GM10248 (cell line): ENCODE data around the gene TMEM242.

ENCODE experiments used
- CTCF ChIA-PET: fragments of 300-600 bp; sonication (Branson Sonifier 250); formaldehyde crosslinking; extraction: SDS; loops from one replicate; lab custom pipeline; 2021; ENCODE audit warnings: antibody characterized with exemption; lab: Yijun Ruan, JAX
- POLR2A ChIA-PET: fragments of 350-650 bp; sonication (Branson Sonifier 250); formaldehyde crosslinking; extraction: SDS; loops from one replicate; lab custom pipeline; 2020; ENCODE audit warnings: antibody characterized with exemption; lab: Yijun Ruan, JAX
- DNase-seq: peaks from one replicate; pipeline ENCODE4 v3.0.0; 2012; ENCODE audit errors: extremely low spot score
- CTCF ChIP-seq: IDR thresholded peaks from 2 replicates; pipeline ENCODE4 v1.5.1; 2012; ENCODE audit warnings: mild to moderate bottlenecking, low read depth; ENCODE audit errors: extremely low read depth, missing control alignments, control extremely low read depth

TMEM242 gene

GRCh38 chr6:157323255-157323965 is at the start of gene TMEM242:
Gene TMEM242 (minus strand): TSS chr6:157323519. CDS start chr6:157323499, 20 bp downstream.
- ChIA-PET POLR2A (no interaction called here), CTCF (interaction anchor here (0.9 to 5.0 kb wide), 10 partner anchors 9 to 624 kb away, joined by 3 to 32 read pairs (median 4); no protein-coding TSS in a partner anchor)
- peak; percentile 86 for DNase-seq
- TF ChIP-seq CTCF: no peak

- TF ChIP-seq CTCF: no peak
- DNase-seq: no peak
- ChIA-PET POLR2A (no interaction called here), CTCF (interaction anchor here (0.7 kb wide), 1 partner anchor 12 kb away, joined by 3 read pairs; no protein-coding TSS in a partner anchor)
These were observed 49.4 kb upstream of the TMEM242 start for GRCh38 chr6:157372501-157373280.

GRCh38 chr6:157370755-157371154 is 47.4 kb upstream of the TMEM242 start:
- POLR2A ChIA-PET: no interaction called here

GRCh38 chr6:157368359-157369049 is 45.2 kb upstream of the TMEM242 start:
- POLR2A ChIA-PET: no interaction called here
- no peak for TF ChIP-seq CTCF
- DNase-seq: no peak
- CTCF ChIA-PET: no interaction called here

More at GRCh38 chr6:157370755-157371154, 47.4 kb upstream of the TMEM242 start:
- DNase-seq: no peak
- TF ChIP-seq CTCF: no peak
- CTCF ChIA-PET: interaction anchor here (0.9 to 1.6 kb wide), 2 partner anchors 9 to 47 kb away, joined by 3 to 8 read pairs; partner anchors contain the start of gene TMEM242

GRCh38 chr6:157366648-157367047 is 43.3 kb upstream of the TMEM242 start:
- DNase-seq: no peak
- CTCF ChIA-PET: no interaction called here
- POLR2A ChIA-PET: no interaction called here
- no peak for TF ChIP-seq CTCF

- POLR2A ChIA-PET: no interaction called here
- CTCF ChIA-PET: interaction anchor here (1.2 to 2.1 kb wide), 5 partner anchors 11 to 41 kb away, joined by 3 to 5 read pairs (median 4); no protein-coding TSS in a partner anchor
- no peak for DNase-seq
- no peak for TF ChIP-seq CTCF
These were observed 41.4 kb upstream of the TMEM242 start for GRCh38 chr6:157364705-157365104.
